ENCODE results near the gene HAPLN2.

DNA sequence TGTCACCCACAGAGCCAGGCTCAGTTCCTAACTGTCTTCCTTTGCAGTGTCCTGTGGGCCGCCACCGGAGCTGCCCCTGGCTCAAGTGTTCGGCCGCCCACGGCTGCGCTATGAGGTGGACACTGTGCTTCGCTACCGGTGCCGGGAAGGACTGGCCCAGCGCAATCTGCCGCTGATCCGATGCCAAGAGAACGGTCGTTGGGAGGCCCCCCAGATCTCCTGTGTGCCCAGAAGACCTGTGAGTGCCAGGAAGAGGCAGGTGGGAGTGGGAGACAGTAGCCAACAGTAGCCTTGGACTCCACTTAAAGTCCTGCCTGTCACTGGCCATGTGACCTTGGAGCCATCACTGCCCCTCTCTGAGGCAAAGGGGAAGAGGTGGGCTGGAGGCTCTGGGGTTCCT lies 39.3 kb downstream of the HAPLN2 start:
- TF ChIP-seq POLR2A (IDR thresholded peaks at IDR 0.05) = no peak
- TF ChIP-seq, protein P1, sequence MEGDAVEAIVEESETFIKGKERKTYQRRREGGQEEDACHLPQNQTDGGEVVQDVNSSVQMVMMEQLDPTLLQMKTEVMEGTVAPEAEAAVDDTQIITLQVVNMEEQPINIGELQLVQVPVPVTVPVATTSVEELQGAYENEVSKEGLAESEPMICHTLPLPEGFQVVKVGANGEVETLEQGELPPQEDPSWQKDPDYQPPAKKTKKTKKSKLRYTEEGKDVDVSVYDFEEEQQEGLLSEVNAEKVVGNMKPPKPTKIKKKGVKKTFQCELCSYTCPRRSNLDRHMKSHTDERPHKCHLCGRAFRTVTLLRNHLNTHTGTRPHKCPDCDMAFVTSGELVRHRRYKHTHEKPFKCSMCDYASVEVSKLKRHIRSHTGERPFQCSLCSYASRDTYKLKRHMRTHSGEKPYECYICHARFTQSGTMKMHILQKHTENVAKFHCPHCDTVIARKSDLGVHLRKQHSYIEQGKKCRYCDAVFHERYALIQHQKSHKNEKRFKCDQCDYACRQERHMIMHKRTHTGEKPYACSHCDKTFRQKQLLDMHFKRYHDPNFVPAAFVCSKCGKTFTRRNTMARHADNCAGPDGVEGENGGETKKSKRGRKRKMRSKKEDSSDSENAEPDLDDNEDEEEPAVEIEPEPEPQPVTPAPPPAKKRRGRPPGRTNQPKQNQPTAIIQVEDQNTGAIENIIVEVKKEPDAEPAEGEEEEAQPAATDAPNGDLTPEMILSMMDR (IDR thresholded peaks at IDR 0.05) = no peak

All from thyroid gland (tissue), 4 donors.